HEK293 (cell line): ENCODE results near the gene ZNF574.
A peak's percentile ranks its signal among the peaks of the same experiment; 100 is the strongest.

Source experiments
- CTCF ChIA-PET: fragments of 350-600 bp; formaldehyde crosslinking; extraction: SDS; loops from one replicate; lab custom pipeline; 2021; ENCODE audit warnings: antibody characterized with exemption; lab: Yijun Ruan, JAX
- POLR2A ChIA-PET: fragments of 300-600 bp; formaldehyde crosslinking; extraction: SDS; loops from one replicate; lab custom pipeline; 2020; ENCODE audit warnings: antibody characterized with exemption, inconsistent platforms; lab: Yijun Ruan, JAX
- H3K27ac ChIP-seq: fragments of 200-500 bp; sonication (Bioruptor generic); 2 replicates; pipeline ENCODE4 v1.5.1; 2014; ENCODE audit warnings: low read depth, low read length, control low read depth, inconsistent platforms; ENCODE audit errors: extremely low read depth
- H3K36me3 ChIP-seq, 2 experiments: fragments of 200-500 bp in 1 of 2; sonication (Bioruptor generic) in 1 of 2; 1 replicate in 1 of 2; 2 replicates in 1 of 2; pipeline ENCODE4 v1.5.1; 2014 to 2017; ENCODE audit warnings: inconsistent platforms in 2 of 2, low read length in 2 of 2; ENCODE audit not compliant: control insufficient read depth in 2 of 2, insufficient read depth in 1 of 2
- H3K4me1 ChIP-seq: fragments of 200-500 bp; sonication (Bioruptor generic); 2 replicates; pipeline ENCODE4 v1.5.1; 2014; ENCODE audit warnings: mild to moderate bottlenecking, low read length, inconsistent platforms; ENCODE audit not compliant: control insufficient read depth, insufficient read depth
- H3K4me3 ChIP-seq: 2 replicates; pipeline ENCODE4 v1.5.1; 2011; ENCODE audit warnings: low read depth, mild to moderate bottlenecking, control low read depth, low read length, moderate library complexity
- H3K9me3 ChIP-seq: fragments of 200-500 bp; sonication (Bioruptor generic); 2 replicates; pipeline ENCODE4 v1.5.1; 2014; ENCODE audit warnings: low read depth, low read length, inconsistent platforms; ENCODE audit not compliant: control insufficient read depth, insufficient read depth
- GLI2 ChIP-seq: fragments of 450-650 bp; formaldehyde crosslinking; IDR thresholded peaks from 2 replicates; pipeline ENCODE4; 2017; ENCODE audit warnings: missing biosample characterization, missing genetic modification characterization, low read depth, borderline replicate concordance
- HOXC10 ChIP-seq: sonication (generic); formaldehyde crosslinking; IDR thresholded peaks from 2 replicates; pipeline ENCODE4 v1.8.1; 2023; ENCODE audit warnings: mild to moderate bottlenecking, missing genetic modification reagents
- HOXD13 ChIP-seq: sonication (generic); formaldehyde crosslinking; IDR thresholded peaks from 2 replicates; pipeline ENCODE4 v1.8.0; 2022; ENCODE audit warnings: missing genetic modification reagents, borderline replicate concordance
- KLF7 ChIP-seq: fragments of 450-650 bp; formaldehyde crosslinking; IDR thresholded peaks from 2 replicates; pipeline ENCODE4 v1.5.1; 2016; ENCODE audit warnings: missing biosample characterization, missing genetic modification characterization, borderline replicate concordance
- PRDM1 ChIP-seq: fragments of 450-650 bp; formaldehyde crosslinking; IDR thresholded peaks from 2 replicates; pipeline ENCODE4; 2016; ENCODE audit warnings: missing biosample characterization, missing genetic modification characterization
- PRDM6 ChIP-seq: fragments of 450-650 bp; formaldehyde crosslinking; IDR thresholded peaks from 2 replicates; pipeline ENCODE4 v1.5.1; 2017; ENCODE audit warnings: missing biosample characterization, missing genetic modification characterization
- SP2 ChIP-seq: fragments of 450-650 bp; formaldehyde crosslinking; IDR thresholded peaks from 2 replicates; pipeline ENCODE4 v1.5.1; 2016; ENCODE audit warnings: missing biosample characterization, missing genetic modification characterization
- ZBTB20 ChIP-seq: fragments of 450-650 bp; formaldehyde crosslinking; IDR thresholded peaks from 2 replicates; pipeline ENCODE4 v1.5.1; 2016; ENCODE audit warnings: missing biosample characterization, missing genetic modification characterization
- ZBTB26 ChIP-seq: fragments of 450-650 bp; formaldehyde crosslinking; optimal IDR thresholded peaks from 2 replicates; pipeline ENCODE3; 2016; ENCODE audit warnings: missing biosample characterization, mild to moderate bottlenecking, missing genetic modification characterization
- ZFHX2 ChIP-seq: fragments of 450-650 bp; formaldehyde crosslinking; conservative IDR thresholded peaks from 2 replicates; pipeline ENCODE4 v1.5.1; 2016; ENCODE audit warnings: missing biosample characterization, missing genetic modification characterization
- ZFP3 ChIP-seq: fragments of 450-650 bp; formaldehyde crosslinking; IDR thresholded peaks from 2 replicates; pipeline ENCODE4 v1.5.1; 2016; ENCODE audit warnings: low read depth, missing biosample characterization, missing genetic modification characterization
- ZNF140 ChIP-seq: fragments of 450-650 bp; formaldehyde crosslinking; IDR thresholded peaks from 2 replicates; pipeline ENCODE4 v1.5.1; 2016; ENCODE audit warnings: missing biosample characterization, missing genetic modification characterization
- ZNF157 ChIP-seq: fragments of 450-650 bp; formaldehyde crosslinking; IDR thresholded peaks from 2 replicates; pipeline ENCODE4 v1.5.1; 2016; ENCODE audit warnings: missing biosample characterization, missing genetic modification characterization
- ZNF184 ChIP-seq: fragments of 450-650 bp; IDR thresholded peaks from 2 replicates; pipeline ENCODE4 v1.5.1; 2018; ENCODE audit warnings: missing biosample characterization, mild to moderate bottlenecking, missing genetic modification characterization
- ZNF2 ChIP-seq: fragments of 450-650 bp; formaldehyde crosslinking; IDR thresholded peaks from 2 replicates; pipeline ENCODE4 v1.5.1; 2016; ENCODE audit warnings: missing biosample characterization, missing genetic modification characterization
- ZNF239 ChIP-seq: fragments of 450-650 bp; formaldehyde crosslinking; IDR thresholded peaks from 2 replicates; pipeline ENCODE4 v1.5.1; 2016; ENCODE audit warnings: missing biosample characterization, missing genetic modification characterization
- ZNF248 ChIP-seq: fragments of 450-650 bp; formaldehyde crosslinking; IDR thresholded peaks from 2 replicates; pipeline ENCODE4 v1.5.1; 2017; ENCODE audit warnings: missing biosample characterization, missing genetic modification characterization
- ZNF501 ChIP-seq: fragments of 450-650 bp; formaldehyde crosslinking; IDR thresholded peaks from 2 replicates; pipeline ENCODE4 v1.5.1; 2016; ENCODE audit warnings: missing biosample characterization, missing genetic modification characterization
- ZNF514 ChIP-seq: fragments of 450-650 bp; formaldehyde crosslinking; IDR thresholded peaks from 2 replicates; pipeline ENCODE4 v1.5.1; 2016; ENCODE audit warnings: missing biosample characterization, missing genetic modification characterization
- ZNF518A ChIP-seq: fragments of 450-650 bp; formaldehyde crosslinking; conservative IDR thresholded peaks from 2 replicates; pipeline ENCODE4 v1.5.1; 2016; ENCODE audit warnings: low read depth, missing biosample characterization, missing genetic modification characterization
- ZNF549 ChIP-seq: fragments of 450-650 bp; IDR thresholded peaks from 2 replicates; pipeline ENCODE4 v1.5.1; 2018; ENCODE audit warnings: missing biosample characterization, missing genetic modification characterization, mild to moderate bottlenecking, inconsistent platforms, moderate library complexity
- ZNF621 ChIP-seq: fragments of 450-650 bp; formaldehyde crosslinking; IDR thresholded peaks from 2 replicates; pipeline ENCODE4 v1.5.1; 2017; ENCODE audit warnings: missing biosample characterization, missing genetic modification characterization
- ZNF623 ChIP-seq: fragments of 450-650 bp; formaldehyde crosslinking; IDR thresholded peaks from 2 replicates; pipeline ENCODE4 v1.5.1; 2016; ENCODE audit warnings: missing biosample characterization, missing genetic modification characterization
- ZNF660 ChIP-seq: fragments of 450-650 bp; IDR thresholded peaks from 2 replicates; pipeline ENCODE4 v1.5.1; 2018; ENCODE audit warnings: missing biosample characterization, mild to moderate bottlenecking, missing genetic modification characterization
- ZNF664 ChIP-seq: fragments of 450-650 bp; formaldehyde crosslinking; IDR thresholded peaks from 2 replicates; pipeline ENCODE4 v1.5.1; 2016; ENCODE audit warnings: missing biosample characterization, missing genetic modification characterization
- ZNF701 ChIP-seq: fragments of 450-650 bp; formaldehyde crosslinking; IDR thresholded peaks from 2 replicates; pipeline ENCODE4 v1.5.1; 2016; ENCODE audit warnings: missing biosample characterization, missing genetic modification characterization
- ZNF777 ChIP-seq: fragments of 450-650 bp; formaldehyde crosslinking; IDR thresholded peaks from 2 replicates; pipeline ENCODE4 v1.5.1; 2017; ENCODE audit warnings: missing biosample characterization, missing genetic modification characterization, borderline replicate concordance
- ZNF792 ChIP-seq: fragments of 450-650 bp; formaldehyde crosslinking; IDR thresholded peaks from 2 replicates; pipeline ENCODE4 v1.5.1; 2016; ENCODE audit warnings: missing biosample characterization, missing genetic modification characterization
- ZSCAN18 ChIP-seq: fragments of 450-650 bp; formaldehyde crosslinking; IDR thresholded peaks from 2 replicates; pipeline ENCODE4 v1.5.1; 2016; ENCODE audit warnings: missing biosample characterization, missing genetic modification characterization
- ZSCAN4 ChIP-seq: fragments of 450-650 bp; formaldehyde crosslinking; IDR thresholded peaks from 2 replicates; pipeline ENCODE4 v1.5.1; 2017; ENCODE audit warnings: missing biosample characterization, missing genetic modification characterization

Gene ZNF574

GRCh38 chr19:42032431-42032830 is 43.5 kb upstream of the ZNF574 start:
- Histone ChIP-seq H3K36me3 (no peaks in the 10 kb centered on the region; a peak in 1 of 3 replicates), H3K4me3 (no peak overlapping the region), H3K27ac (peak overlapping the region; percentile 78), H3K4me1 (peaks cover 29% of the 10 kb centered on the region), H3K9me3 (0 out of 2 replicates have a peak, but pooled peaks cover 2% of the 10 kb centered on the region)
- CTCF ChIA-PET, result interaction anchor here (0.5 to 5.5 kb wide), 4 partner anchors 9 to 121 kb away, joined by 3 to 78 read pairs (median 5); no protein-coding TSS in a partner anchor
- POLR2A ChIA-PET, result no interaction called here
- no peak for TF ChIP-seq ZNF239
- TF ChIP-seq GLI2 (tag by site-specific recombination), result no peak; the same call in 1 of the 2 replicates
- no peak for TF ChIP-seq HOXD13 (CRISPR knock-in tag)
- peak; percentile 59; the same call in 1 of the 2 replicates for TF ChIP-seq ZSCAN4
- TF ChIP-seq ZNF621 (tag by site-specific recombination), result no peak
- TF ChIP-seq ZNF660 (tag by site-specific recombination), result peak; percentile 93
- TF ChIP-seq ZFP3 (tag by site-specific recombination), result no peak; the same call in 1 of the 2 replicates
- peak; percentile 99 for TF ChIP-seq PRDM6
- peak; percentile 94; the same call in 1 of the 2 replicates for TF ChIP-seq KLF7 (tag by site-specific recombination)
- TF ChIP-seq ZNF157 (tag by site-specific recombination), result no peak
- peak; percentile 54; the same call in 1 of the 2 replicates for TF ChIP-seq ZBTB20 (tag by site-specific recombination)
- 0 out of 2 replicates have a peak, but pooled peaks have one; percentile 47 for TF ChIP-seq ZNF518A
- no peak for TF ChIP-seq ZSCAN18
- TF ChIP-seq SP2 (tag by site-specific recombination), result 0 out of 2 replicates have a peak, but pooled peaks have one; percentile 23
- no peak; the same call in 1 of the 2 replicates for TF ChIP-seq ZNF664 (tag by site-specific recombination)
- no peak for TF ChIP-seq ZFHX2 (tag by site-specific recombination)
- no peak for TF ChIP-seq ZNF248 (tag by site-specific recombination)
- TF ChIP-seq ZNF792, result no peak
- TF ChIP-seq ZNF140, result no peak
- 0 out of 2 replicates have a peak, but pooled peaks have one; percentile 16 for TF ChIP-seq PRDM1
- no peak for TF ChIP-seq ZBTB26 (tag by site-specific recombination)
- no peak for TF ChIP-seq ZNF514 (tag by site-specific recombination)
- TF ChIP-seq ZNF549 (tag by site-specific recombination), result no peak
- TF ChIP-seq ZNF2 (tag by site-specific recombination), result no peak
- TF ChIP-seq ZNF701 (tag by site-specific recombination), result no peak
- no peak for TF ChIP-seq HOXC10 (CRISPR knock-in tag)
- TF ChIP-seq ZNF501 (tag by site-specific recombination), result no peak
- no peak for TF ChIP-seq ZNF184 (tag by site-specific recombination)
- no peak for TF ChIP-seq ZNF777
- no peak for TF ChIP-seq ZNF623 (tag by site-specific recombination)
